ENCODE data around the gene DAZL. TPM values are rescaled to one million over a fixed set of nuclear protein-coding genes. Genes with fewer than 3 reads are reported as not detected.

The DAZL gene
- total RNA-seq, 1 experiment from 2014 or later, result 21.2 TPM

- no peak overlapping the region for H3K9ac ChIP-seq (ENCODE audit: extremely low read depth, insufficient read length, low read length)
- no peaks in the 10 kb centered on the region for H3K79me1 ChIP-seq (ENCODE audit: insufficient read depth, low read depth, low read length, poor library complexity, severe bottlenecking)
- no peak overlapping the region for H2BK12ac ChIP-seq (ENCODE audit: insufficient read length, low read depth, low read length)
- no peak overlapping the region for H3K18ac ChIP-seq (ENCODE audit: insufficient read length, low read depth, low read length)
- H3K27me3 ChIP-seq (ENCODE audit: insufficient read depth, low read length), result no peaks in the 10 kb centered on the region
- no peak for TF ChIP-seq CTCF (conservative IDR thresholded peaks at IDR 0.05)
- no peaks in the 10 kb centered on the region for H3K9me3 ChIP-seq (ENCODE audit: control insufficient read depth, low read depth, low read length)
- no peaks in the 10 kb centered on the region for H4K20me1 ChIP-seq (ENCODE audit: control insufficient read depth, insufficient read depth, insufficient read length)
- no peaks in the 10 kb centered on the region for H3K9me3 Mint-ChIP-seq
- no peak overlapping the region for H3K27ac Mint-ChIP-seq
- H3K79me2 ChIP-seq (ENCODE audit: insufficient read depth, low read length), result no peaks in the 10 kb centered on the region
- no peak overlapping the region for H3K4ac ChIP-seq (ENCODE audit: low read depth, low read length)
- no peak overlapping the region for H2BK5ac ChIP-seq (ENCODE audit: insufficient read length, low read length)
- H3T11ph ChIP-seq (ENCODE audit: low read length), result no peak overlapping the region
- H4K5ac ChIP-seq (ENCODE audit: insufficient read length, low read depth, low read length), result no peak overlapping the region
- H2AK5ac ChIP-seq (ENCODE audit: insufficient read length, low read length), result no peak overlapping the region
- H3K36me3 Mint-ChIP-seq (ENCODE audit: insufficient read depth in 1 of 3, low read depth in 3 of 3), result peaks cover 0 to 21% (median 5%) of the 10 kb centered on the region in 3 experiments; a peak in 4 of 7 replicates
- H2BK15ac ChIP-seq (ENCODE audit: low read depth, low read length), result no peak overlapping the region
- H3K4me3 Mint-ChIP-seq, result no peak overlapping the region
- H3K4me2 ChIP-seq (ENCODE audit: insufficient read depth, insufficient read length, low read length), result no peak overlapping the region
- DNase-seq, result no peak
- no peak overlapping the region for H2BK20ac ChIP-seq (ENCODE audit: low read depth, low read length, poor library complexity, severe bottlenecking)
- no peaks in the 10 kb centered on the region for H3K4me1 ChIP-seq (ENCODE audit: insufficient read depth, low read length)
- no peak overlapping the region for H2AFZ ChIP-seq (ENCODE audit: low read length)
- no peak overlapping the region for H3K14ac ChIP-seq (ENCODE audit: insufficient read depth, low read length)
- no CpG with 5 or more reads among the region's 5 CpGs for WGBS (ENCODE audit: extremely low coverage, insufficient read length, low lambda C conversion rate)
- no peak overlapping the region for H4K91ac ChIP-seq (ENCODE audit: insufficient read length, low read depth, low read length)
- no peak overlapping the region for H2BK120ac ChIP-seq (ENCODE audit: low read depth, low read length, poor library complexity, severe bottlenecking)
- H3K4me1 Mint-ChIP-seq, result peaks cover 6 to 7% of the 10 kb centered on the region in 2 experiments
- no peaks in the 10 kb centered on the region for H3K23me2 ChIP-seq (ENCODE audit: insufficient read length, low read depth, low read length, poor library complexity, severe bottlenecking)
- H3K56ac ChIP-seq (ENCODE audit: insufficient read length, low read depth, low read length), result no peak overlapping the region
- no peak overlapping the region for H4K8ac ChIP-seq (replicated peaks; ENCODE audit: insufficient read length, low read depth, low read length)
- no peaks in the 10 kb centered on the region for H3K27me3 Mint-ChIP-seq (ENCODE audit: low read depth)
- H3K27ac ChIP-seq (ENCODE audit: insufficient read length, low read depth, low read length), result no peak overlapping the region
- H3K23ac ChIP-seq (ENCODE audit: insufficient read length, low read depth, low read length), result no peak overlapping the region
Observed at GRCh38 chr3:16596352-16597032, 8.7 kb downstream of the DAZL start.

Measured in H9 (cell line).